Endothelial cell of umbilical vein (primary cell): ENCODE data around the gene COL1A1. TPM values are rescaled to one million over a fixed set of nuclear protein-coding genes. Genes with fewer than 3 reads are reported as not detected.

Experiments
- BruUV-seq: library from RNA; stranded (reverse); fragments of 400-500 nt; replicated peaks from 2 replicates; lab custom pipeline; 2021; lab: Mats Ljungman, UMichigan
- CTCF ChIA-PET: fragments of 300-600, 350-600 bp; sonication (Branson Sonifier 250); formaldehyde crosslinking; loops from one replicate; lab custom pipeline; 2021; ENCODE audit warnings: antibody characterized with exemption, inconsistent platforms; lab: Charles Lee
- POLR2A ChIA-PET: fragments of 300-600, 350-600 bp; sonication (Branson Sonifier 250); formaldehyde crosslinking; loops from one replicate; lab custom pipeline; 2021; ENCODE audit warnings: antibody characterized with exemption, inconsistent platforms; lab: Charles Lee
- DNase-seq: peaks from one replicate; pipeline ENCODE4 v3.0.0-alpha.2; 2011; ENCODE audit warnings: low read depth, low spot score
- FAIRE-seq: peaks from 2 replicates; lab custom pipeline; 2011; peaks lifted over from hg19 to GRCh38; lab: Jason Lieb, UNC
- H2AFZ ChIP-seq: 2 replicates; pipeline ENCODE4 v1.6.0; 2012; ENCODE audit warnings: low read depth, low read length, control low read depth, inconsistent platforms
- H3K27ac ChIP-seq: 2 replicates; pipeline ENCODE4 v1.5.1; 2011; ENCODE audit warnings: low read depth, mild to moderate bottlenecking, control low read depth, low read length, moderate library complexity; ENCODE audit not compliant: insufficient read depth
- H3K27me3 ChIP-seq, 2 experiments: 2 replicates each; pipeline versions ENCODE4 v1.6.0 to v1.6.1; 2011; ENCODE audit warnings: low read length in 2 of 2, mixed read lengths in 1 of 2; ENCODE audit not compliant: control insufficient read depth in 2 of 2, insufficient read depth in 2 of 2
- H3K36me3 ChIP-seq, 2 experiments: 2 replicates in 1 of 2; 3 replicates in 1 of 2; pipeline ENCODE4 v1.5.1; 2011; ENCODE audit warnings: low read length in 2 of 2, mild to moderate bottlenecking in 1 of 2, moderate library complexity in 1 of 2; ENCODE audit not compliant: control insufficient read depth in 2 of 2, insufficient read depth in 2 of 2; ENCODE audit errors: extremely low read depth in 1 of 2
- H3K4me1 ChIP-seq: 3 replicates; pipeline ENCODE4 v1.5.1; 2011; ENCODE audit warnings: mild to moderate bottlenecking, low read length; ENCODE audit not compliant: control insufficient read depth, insufficient read depth; ENCODE audit errors: extremely low read depth
- H3K4me2 ChIP-seq: 2 replicates; pipeline ENCODE4 v1.6.1; 2011; ENCODE audit warnings: low read length, control low read depth, mixed read lengths; ENCODE audit not compliant: insufficient read depth
- H3K4me3 ChIP-seq, 3 experiments: fragments of 200-600 bp in 1 of 3; sonication (generic), shearing (Covaris generic) in 1 of 3; replicated peaks in 1 of 3; 2 replicates each; pipeline ENCODE4 v1.5.1; 2011 to 2016; ENCODE audit warnings: control low read depth in 3 of 3, low read length in 3 of 3, mild to moderate bottlenecking in 2 of 3, inconsistent platforms in 1 of 3, low read depth in 1 of 3, moderate library complexity in 1 of 3; ENCODE audit not compliant: insufficient read depth in 1 of 3
- H3K79me2 ChIP-seq: 2 replicates; pipeline ENCODE4 v1.6.0; 2012; ENCODE audit warnings: low read length, inconsistent platforms; ENCODE audit not compliant: control insufficient read depth, insufficient read depth
- H3K9ac ChIP-seq: replicated peaks from 2 replicates; pipeline ENCODE3; 2011; ENCODE audit warnings: low read length, control low read depth; ENCODE audit not compliant: insufficient read depth; ENCODE audit errors: extremely low read depth
- H3K9me1 ChIP-seq: replicated peaks from 3 replicates; pipeline ENCODE4 v1.6.0; 2011; ENCODE audit warnings: mild to moderate bottlenecking, low read length; ENCODE audit not compliant: control insufficient read depth, insufficient read depth; ENCODE audit errors: extremely low read depth
- H3K9me3 ChIP-seq: replicated peaks from 2 replicates; pipeline ENCODE4 v1.5.1; 2012; ENCODE audit warnings: low read length, inconsistent platforms; ENCODE audit not compliant: control insufficient read depth, insufficient read depth
- H4K20me1 ChIP-seq: replicated peaks from 2 replicates; pipeline ENCODE3; 2011; ENCODE audit warnings: mild to moderate bottlenecking, low read length; ENCODE audit not compliant: control insufficient read depth, insufficient read depth; ENCODE audit errors: extremely low read depth
- CTCF ChIP-seq, 2 donors: IDR thresholded peaks; 1 replicate in 1 of 2; 2 replicates in 1 of 2; pipeline ENCODE4 v1.5.1; 2011; ENCODE audit warnings: low read length in 2 of 2, mild to moderate bottlenecking in 2 of 2, moderate library complexity in 2 of 2, control low read depth in 1 of 2, inconsistent platforms in 1 of 2, low read depth in 1 of 2; ENCODE audit not compliant: insufficient read depth in 1 of 2; ENCODE audit errors: extremely low read depth in 1 of 2
- EZH2 ChIP-seq: IDR thresholded peaks from 2 replicates; pipeline ENCODE4 v1.6.1; 2012; ENCODE audit warnings: borderline replicate concordance, low read depth, mild to moderate bottlenecking, moderate library complexity, low read length, inconsistent platforms; ENCODE audit not compliant: severe bottlenecking
- FOS ChIP-seq: IDR thresholded peaks from 2 replicates; pipeline ENCODE4 v1.6.1; 2011; ENCODE audit warnings: mild to moderate bottlenecking, low read length, moderate library complexity, borderline replicate concordance; ENCODE audit not compliant: insufficient read depth
- GATA2 ChIP-seq: IDR thresholded peaks from 2 replicates; pipeline ENCODE4 v1.7.0; 2011; ENCODE audit warnings: low read depth, mild to moderate bottlenecking, moderate library complexity, mixed read lengths, low read length; ENCODE audit not compliant: insufficient read length, insufficient read depth
- JUN ChIP-seq: IDR thresholded peaks from 2 replicates; pipeline ENCODE4 v1.6.1; 2011; ENCODE audit warnings: borderline replicate concordance, low read depth; ENCODE audit not compliant: insufficient read length, insufficient read depth
- MAX ChIP-seq: IDR thresholded peaks from 2 replicates; pipeline ENCODE4 v1.6.1; 2011; ENCODE audit not compliant: insufficient read depth, insufficient read length
- MYC ChIP-seq: IDR thresholded peaks from one replicate; pipeline ENCODE4 v1.6.1; 2011; ENCODE audit warnings: mild to moderate bottlenecking, low read depth, low read length
- POLR2A ChIP-seq: IDR thresholded peaks from 2 replicates; pipeline ENCODE4 v1.6.1; 2012; ENCODE audit warnings: low read depth, mild to moderate bottlenecking, control low read depth, low read length
- POLR2AphosphoS5 ChIP-seq: IDR thresholded peaks from 2 replicates; pipeline ENCODE4 v1.6.1; 2012; ENCODE audit warnings: low read depth, mild to moderate bottlenecking, control low read depth, low read length, moderate library complexity; ENCODE audit not compliant: insufficient read depth
- dilution Hi-C: fragments of 300-500 bp; cut with MboI; formaldehyde crosslinking; loops from one replicate; pipeline ENCODE4 v1.15.0; 2019; ENCODE audit warnings: low sequenced_read_pairs; ENCODE audit not compliant: extremely low pct_ligation_motif_present
- intact Hi-C: fragments of 100-400 bp; cut with micrococcal nuclease; formaldehyde crosslinking; loops from one replicate; pipeline ENCODE4 v1.10.0; 2022
- polyA plus RNA-seq, 4 experiments: library from polyadenylated mRNA; depleted of rRNA in 3 of 4; stranded (reverse) in 3 of 4; unstranded in 1 of 4; fragments of >200 nt; gene quantifications; 2 replicates each; pipeline versions ENCODE4 v1.2.1 to v1.2.3, GENCODE V29; 2011 to 2012; ENCODE audit warnings: missing spikeins in 1 of 4
- total RNA-seq: library from RNA; stranded (reverse); gene quantifications from 2 replicates; pipeline ENCODE4 v1.2.3, GENCODE V29; 2021

Gene COL1A1
- total and polyA plus RNA-seq, 2 donors (not counting 3 experiments of a cell fraction or from before 2014, with no cell fraction given): 0.07 TPM

GRCh38 chr17:50135316-50136095 is 65.9 kb downstream of the COL1A1 start:
- no peak overlapping the region for H3K9ac ChIP-seq
- TF ChIP-seq GATA2 (no peak), FOS (no peak), EZH2 (no peak), MAX (no peak), CTCF (IDR thresholded peaks at IDR 0.05; ENCODE audit: extremely low read depth in 1 of 2, insufficient read depth in 1 of 2, low read depth in 1 of 2, low read length in 2 of 2) (no peak), POLR2AphosphoS5 (no peak), POLR2A (no peak), MYC (no peak), JUN (no peak)

More at GRCh38 chr17:50135316-50136095, 65.9 kb downstream of the COL1A1 start:
- Histone ChIP-seq H3K4me2 (no peak overlapping the region), H3K27ac (no peak overlapping the region), H3K79me2 (no peaks in the 10 kb centered on the region), H4K20me1 (no peaks in the 10 kb centered on the region), H3K9me1 (no peaks in the 10 kb centered on the region), H3K4me3 (no peak overlapping the region), H3K36me3 (peaks cover 22 to 53% of the 10 kb centered on the region in 2 experiments), H3K4me1 (peaks cover 8% of the 10 kb centered on the region), H3K27me3 (no peaks in the 10 kb centered on the region), H2AFZ (no peak overlapping the region), H3K9me3 (no peaks in the 10 kb centered on the region)
- DNase-seq (no peak), FAIRE-seq (no peak)
- no TSS peak for BruUV-seq
- ChIA-PET CTCF (interaction anchor here (0.7 to 2.7 kb wide), 4 partner anchors 17 to 26 kb away, joined by 3 to 11 read pairs (median 5); no protein-coding TSS in a partner anchor), POLR2A (no interaction called here)
- dilution Hi-C loops (no loop called here), intact Hi-C loops (no loop called here)
